Measurements from ENCODE around the gene RTP3.

Gene RTP3

GRCh38 chr3:46464326-46465195 lies 33.2 kb upstream of the RTP3 start, which contains the start of gene LTF:
Gene LTF, minus strand, starts transcription at chr3:46464905. Its CDS starts 38 bp downstream, at chr3:46464867.
- DNase-seq (ENCODE audit: low spot score) = no peak
- TF ChIP-seq CTCF (IDR thresholded peaks at IDR 0.05; ENCODE audit: extremely low read depth, missing control alignments) = no peak

- DNase-seq (ENCODE audit: low spot score) = no peak
- TF ChIP-seq CTCF (IDR thresholded peaks at IDR 0.05; ENCODE audit: extremely low read depth, missing control alignments) = no peak
Observed at GRCh38 chr3:46465196-46465520, 32.6 kb upstream of the RTP3 start.

- no peak for DNase-seq (ENCODE audit: low spot score)
- no peak for TF ChIP-seq CTCF (IDR thresholded peaks at IDR 0.05; ENCODE audit: extremely low read depth, missing control alignments)
Observed at GRCh38 chr3:46466273-46466672, 31.5 kb upstream of the RTP3 start.

- TF ChIP-seq CTCF (IDR thresholded peaks at IDR 0.05; ENCODE audit: extremely low read depth, missing control alignments) = no peak
- DNase-seq (ENCODE audit: low spot score) = no peak
Observed at GRCh38 chr3:46466871-46467403, 30.8 kb upstream of the RTP3 start.

- DNase-seq (ENCODE audit: low spot score) = no peak
- no peak for TF ChIP-seq CTCF (IDR thresholded peaks at IDR 0.05; ENCODE audit: extremely low read depth, missing control alignments)
Observed at GRCh38 chr3:46467562-46467961, 30.2 kb upstream of the RTP3 start.

GRCh38 chr3:46468753-46469600 lies 28.8 kb upstream of the RTP3 start:
- no peak for DNase-seq (ENCODE audit: low spot score)

More at GRCh38 chr3:46468753-46469600, 28.8 kb upstream of the RTP3 start:
- TF ChIP-seq CTCF (IDR thresholded peaks at IDR 0.05; ENCODE audit: extremely low read depth, missing control alignments) = no peak

All from GM20000 (cell line).